ENCODE data around the gene RPS2.

The RPS2 gene

GRCh38 chr16:1981398-1981836 lies 16.8 kb upstream of the RPS2 start, which contains the start of gene NOXO1:
TSS of gene NOXO1 (minus strand) at chr16:1981469. CDS start at chr16:1981179, 290 bp downstream.
- no peak for DNase-seq (ENCODE audit: low read depth in 2 of 2)

GRCh38 chr16:1980770-1981087 lies 16.1 kb upstream of the RPS2 start:
- no peak for DNase-seq (ENCODE audit: low read depth in 2 of 2)

GRCh38 chr16:1980030-1980769 lies 15.6 kb upstream of the RPS2 start:
- DNase-seq (ENCODE audit: low read depth in 2 of 2): no peak

GRCh38 chr16:1979271-1980029 lies 14.8 kb upstream of the RPS2 start:
- no peak for DNase-seq (ENCODE audit: low read depth in 2 of 2)

GRCh38 chr16:1978476-1979120 lies 14.0 kb upstream of the RPS2 start:
- no peak for DNase-seq (ENCODE audit: low read depth in 2 of 2)

- no peak for DNase-seq (ENCODE audit: low read depth in 2 of 2)
These were observed 13.2 kb upstream of the RPS2 start for GRCh38 chr16:1977875-1978268.

GRCh38 chr16:1976951-1977874 lies 12.6 kb upstream of the RPS2 start:
- no peak for DNase-seq (ENCODE audit: low read depth in 2 of 2)

GRCh38 chr16:1976216-1976520 lies 11.5 kb upstream of the RPS2 start:
- DNase-seq (ENCODE audit: low read depth in 2 of 2): no peak

- DNase-seq (ENCODE audit: low read depth in 2 of 2): no peak
These were observed 11.0 kb upstream of the RPS2 start for GRCh38 chr16:1975432-1976215.

GRCh38 chr16:1974157-1975070 lies 9.8 kb upstream of the RPS2 start:
- DNase-seq (ENCODE audit: low read depth in 2 of 2): no peak

- DNase-seq (ENCODE audit: low read depth in 2 of 2): no peak
These were observed 9.0 kb upstream of the RPS2 start for GRCh38 chr16:1973461-1974156.

- no peak for DNase-seq (ENCODE audit: low read depth in 2 of 2)
These were observed 7.9 kb upstream of the RPS2 start for GRCh38 chr16:1972490-1972877.

- DNase-seq (ENCODE audit: low read depth in 2 of 2): peak; percentile 91 to 95
These were observed 7.3 kb upstream of the RPS2 start, which contains the start of gene TBL3 for GRCh38 chr16:1971796-1972489. TSS of gene TBL3 (plus strand) at chr16:1972053. CDS start at chr16:1972165, 112 bp downstream.

GRCh38 chr16:1968146-1968953 lies 3.7 kb upstream of the RPS2 start:
- no peak for DNase-seq (ENCODE audit: low read depth in 2 of 2)

GRCh38 chr16:1966460-1966859 lies 1.8 kb upstream of the RPS2 start, which contains the start of gene RNF151:
TSS of gene RNF151 (plus strand) at chr16:1966856. CDS start at chr16:1966882, 26 bp downstream.
- DNase-seq (ENCODE audit: low read depth in 2 of 2): no peak

- DNase-seq (ENCODE audit: low read depth in 2 of 2): no peak
These were observed 873 bp upstream of the RPS2 start for GRCh38 chr16:1965396-1966001.

- no peak for DNase-seq (ENCODE audit: low read depth in 2 of 2)
These were observed 670 bp downstream of the RPS2 start for GRCh38 chr16:1963806-1964505.
